Keratinocyte (primary cell): ENCODE measurements around the gene ADAMTS10.

ENCODE experiments used
- EZH2 ChIP-seq: IDR thresholded peaks from one replicate; pipeline ENCODE4 v1.6.1; 2012; ENCODE audit warnings: inconsistent platforms, mild to moderate bottlenecking, low read length, moderate library complexity
- TF ChIP-seq, protein P1 (sequence below), 3 experiments: IDR thresholded peaks in 1 of 3; conservative IDR thresholded peaks in 1 of 3; optimal IDR thresholded peaks in 1 of 3; 2 replicates in 2 of 3; 3 replicates in 1 of 3; pipeline versions ENCODE3 to v1.5.1; 2011; ENCODE audit warnings: low read length in 3 of 3, mild to moderate bottlenecking in 3 of 3, moderate library complexity in 2 of 3, control low read depth in 1 of 3, inconsistent platforms in 1 of 3; ENCODE audit not compliant: insufficient read depth in 2 of 3; ENCODE audit errors: extremely low read depth in 1 of 3

DNA sequence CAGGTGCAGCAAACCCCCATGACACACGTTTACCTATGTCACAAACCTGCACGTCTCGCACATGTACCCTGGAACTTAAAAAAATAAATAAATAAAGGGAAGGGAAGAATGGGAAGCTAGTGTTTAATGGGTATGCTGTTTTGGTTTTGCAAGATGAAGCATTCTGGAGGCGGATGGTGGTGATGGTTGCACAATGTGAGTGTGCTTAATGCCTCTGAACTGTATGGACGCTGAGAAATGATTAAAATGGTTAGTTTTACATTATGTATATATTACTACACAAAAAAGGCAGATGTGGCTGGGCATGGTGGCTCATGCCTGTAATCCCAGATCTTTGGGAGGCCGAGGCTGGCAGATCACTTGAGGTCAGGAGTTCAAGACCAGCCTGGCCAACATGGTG is 37.7 kb upstream of the ADAMTS10 start:
- TF ChIP-seq, protein P1, sequence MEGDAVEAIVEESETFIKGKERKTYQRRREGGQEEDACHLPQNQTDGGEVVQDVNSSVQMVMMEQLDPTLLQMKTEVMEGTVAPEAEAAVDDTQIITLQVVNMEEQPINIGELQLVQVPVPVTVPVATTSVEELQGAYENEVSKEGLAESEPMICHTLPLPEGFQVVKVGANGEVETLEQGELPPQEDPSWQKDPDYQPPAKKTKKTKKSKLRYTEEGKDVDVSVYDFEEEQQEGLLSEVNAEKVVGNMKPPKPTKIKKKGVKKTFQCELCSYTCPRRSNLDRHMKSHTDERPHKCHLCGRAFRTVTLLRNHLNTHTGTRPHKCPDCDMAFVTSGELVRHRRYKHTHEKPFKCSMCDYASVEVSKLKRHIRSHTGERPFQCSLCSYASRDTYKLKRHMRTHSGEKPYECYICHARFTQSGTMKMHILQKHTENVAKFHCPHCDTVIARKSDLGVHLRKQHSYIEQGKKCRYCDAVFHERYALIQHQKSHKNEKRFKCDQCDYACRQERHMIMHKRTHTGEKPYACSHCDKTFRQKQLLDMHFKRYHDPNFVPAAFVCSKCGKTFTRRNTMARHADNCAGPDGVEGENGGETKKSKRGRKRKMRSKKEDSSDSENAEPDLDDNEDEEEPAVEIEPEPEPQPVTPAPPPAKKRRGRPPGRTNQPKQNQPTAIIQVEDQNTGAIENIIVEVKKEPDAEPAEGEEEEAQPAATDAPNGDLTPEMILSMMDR (optimal IDR thresholded peaks at IDR 0.05 in 1 of 3, IDR thresholded peaks at IDR 0.05 in 1 of 3, conservative IDR thresholded peaks at IDR 0.05 in 1 of 3; ENCODE audit: extremely low read depth in 1 of 3, insufficient read depth in 2 of 3, low read length in 3 of 3), result no peak
- TF ChIP-seq EZH2, result no peak
